K562 (cell line): ENCODE data around the gene POMP. TPM values are rescaled to one million over a fixed set of nuclear protein-coding genes. Genes with fewer than 3 reads are reported as not detected.

ENCODE experiments used
- CXXC5 ChIP-seq: fragments of 250-450 bp; sonication (Bioruptor Pico); IDR thresholded peaks from 2 replicates; pipeline ENCODE4 v1.8.0; 2022; ENCODE audit warnings: inconsistent platforms, mild to moderate bottlenecking, moderate library complexity
- RBM22 ChIP-seq: fragments of 200-400 bp; formaldehyde crosslinking; IDR thresholded peaks from 2 replicates; pipeline ENCODE4 v1.6.1; 2018; ENCODE audit warnings: low read length, low read depth; ENCODE audit not compliant: poor library complexity, severe bottlenecking
- ZNF134 ChIP-seq: fragments of 250-450 bp; sonication (Bioruptor Pico); conservative IDR thresholded peaks from 2 replicates; pipeline ENCODE4 v1.4.0; 2020
- polyA plus RNA-seq, 8 experiments: library from polyadenylated mRNA; depleted of rRNA in 4 of 8; stranded (reverse) in 5 of 8; unstranded in 3 of 8; fragments of >200 nt; fragmentation: Nextera tagmentation in 2 of 8; fragmentation: Illumina TruSeq in 1 of 8; extraction: Ambion mirVana in 2 of 8; extraction: Trizol in 1 of 8; gene quantifications; 2 replicates each; pipeline versions ENCODE4 v1.2.1 to v1.2.3, GENCODE V29; 2011 to 2014; ENCODE audit warnings: inconsistent platforms in 1 of 8, missing spikeins in 1 of 8
- total RNA-seq, 7 experiments: library from RNA; depleted of rRNA in 6 of 7; stranded (reverse); fragments of >200 nt in 6 of 7; fragmentation: Illumina TruSeq in 2 of 7; extraction: Trizol in 2 of 7; gene quantifications; 2 replicates each; pipeline versions ENCODE4 v1.2.1 to v1.2.3, GENCODE V29; 2011 to 2021; ENCODE audit warnings: low replicate concordance in 1 of 7
- TF ChIP-seq, protein P1 (sequence below), 2 experiments: fragments of 450-650 bp; IDR thresholded peaks; 2 replicates each; pipeline ENCODE4 v1.6.1; 2016
- TF ChIP-seq, protein P2 (sequence below): fragments of 250-450 bp; sonication (Bioruptor Pico); IDR thresholded peaks from 2 replicates; pipeline ENCODE4 v1.4.0; 2020; ENCODE audit warnings: mild to moderate bottlenecking, moderate library complexity
- TF ChIP-seq, protein P3 (sequence below): fragments of 450-650 bp; formaldehyde crosslinking; IDR thresholded peaks from 2 replicates; pipeline ENCODE4 v1.4.0; 2020; ENCODE audit warnings: mild to moderate bottlenecking
- TF ChIP-seq, protein P4 (sequence below), 2 experiments: fragments of 200-800 bp in 1 of 2; sonication (Bioruptor generic) in 1 of 2; sonication (generic) in 1 of 2; formaldehyde crosslinking in 1 of 2; IDR thresholded peaks in 1 of 2; conservative IDR thresholded peaks in 1 of 2; 2 replicates each; pipeline versions ENCODE4 v1.5.0 to v1.6.1; 2016 to 2020; ENCODE audit warnings: missing compliant biosample characterization in 1 of 2, missing genetic modification characterization in 1 of 2, missing genetic modification reagents in 1 of 2
- TF ChIP-seq, protein P5 (sequence below): fragments of 250-450 bp; sonication (Bioruptor Pico); IDR thresholded peaks from 2 replicates; pipeline ENCODE4 v1.5.0; 2020; ENCODE audit warnings: mild to moderate bottlenecking, borderline replicate concordance
- TF ChIP-seq, protein P6 (sequence below): fragments of 250-450 bp; sonication (Bioruptor Pico); IDR thresholded peaks from 2 replicates; pipeline ENCODE4 v1.4.0; 2020

Gene POMP
- total and polyA plus RNA-seq, 9 of the 15 experiments (the other 6 are each of a cell fraction or from before 2014, with no cell fraction given) = 69.2 to 647 (median 118) TPM

DNA sequence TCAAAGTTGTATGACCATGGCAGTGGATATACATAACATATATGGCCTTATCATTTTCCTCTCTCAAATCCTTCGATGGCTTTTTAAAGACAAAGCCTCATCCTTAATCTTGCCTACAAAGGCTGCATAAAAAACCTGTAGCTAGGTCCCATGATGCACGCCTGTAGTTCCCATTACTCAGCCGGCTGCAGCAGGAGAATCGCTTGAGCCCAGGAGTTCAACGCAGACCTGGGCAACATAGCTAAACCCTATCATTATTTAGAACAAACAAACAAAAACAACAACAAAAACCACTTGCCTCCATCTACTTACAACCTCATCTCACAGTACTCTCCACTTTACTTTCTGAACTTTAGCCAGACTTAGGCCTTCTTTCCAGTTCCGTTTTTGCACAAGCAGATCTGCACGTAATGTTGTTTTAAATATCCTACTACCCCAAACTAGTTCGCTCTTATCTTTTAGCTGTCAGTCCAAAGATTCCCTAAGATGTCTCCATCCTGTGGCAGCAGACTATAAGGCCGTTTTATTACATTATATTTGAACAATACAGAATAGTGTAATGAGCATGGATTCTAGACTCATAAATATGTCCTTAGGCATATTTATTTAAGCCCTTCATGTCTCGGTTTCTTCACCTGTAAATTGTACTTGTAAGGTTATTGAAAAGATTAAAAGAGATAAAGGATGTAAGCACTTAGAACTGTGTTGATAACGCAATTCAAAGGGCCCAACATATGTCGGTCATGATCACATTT, 969 bp upstream of the POMP start (continued):
- TF ChIP-seq, protein P1, sequence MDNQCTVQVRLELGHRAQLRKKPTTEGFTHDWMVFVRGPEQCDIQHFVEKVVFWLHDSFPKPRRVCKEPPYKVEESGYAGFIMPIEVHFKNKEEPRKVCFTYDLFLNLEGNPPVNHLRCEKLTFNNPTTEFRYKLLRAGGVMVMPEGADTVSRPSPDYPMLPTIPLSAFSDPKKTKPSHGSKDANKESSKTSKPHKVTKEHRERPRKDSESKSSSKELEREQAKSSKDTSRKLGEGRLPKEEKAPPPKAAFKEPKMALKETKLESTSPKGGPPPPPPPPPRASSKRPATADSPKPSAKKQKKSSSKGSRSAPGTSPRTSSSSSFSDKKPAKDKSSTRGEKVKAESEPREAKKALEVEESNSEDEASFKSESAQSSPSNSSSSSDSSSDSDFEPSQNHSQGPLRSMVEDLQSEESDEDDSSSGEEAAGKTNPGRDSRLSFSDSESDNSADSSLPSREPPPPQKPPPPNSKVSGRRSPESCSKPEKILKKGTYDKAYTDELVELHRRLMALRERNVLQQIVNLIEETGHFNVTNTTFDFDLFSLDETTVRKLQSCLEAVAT (IDR thresholded peaks at IDR 0.05) = 0 out of 4 replicates have a peak, but pooled peaks of 1 of the 2 experiments have one; percentile 31
- TF ChIP-seq, protein P2, sequence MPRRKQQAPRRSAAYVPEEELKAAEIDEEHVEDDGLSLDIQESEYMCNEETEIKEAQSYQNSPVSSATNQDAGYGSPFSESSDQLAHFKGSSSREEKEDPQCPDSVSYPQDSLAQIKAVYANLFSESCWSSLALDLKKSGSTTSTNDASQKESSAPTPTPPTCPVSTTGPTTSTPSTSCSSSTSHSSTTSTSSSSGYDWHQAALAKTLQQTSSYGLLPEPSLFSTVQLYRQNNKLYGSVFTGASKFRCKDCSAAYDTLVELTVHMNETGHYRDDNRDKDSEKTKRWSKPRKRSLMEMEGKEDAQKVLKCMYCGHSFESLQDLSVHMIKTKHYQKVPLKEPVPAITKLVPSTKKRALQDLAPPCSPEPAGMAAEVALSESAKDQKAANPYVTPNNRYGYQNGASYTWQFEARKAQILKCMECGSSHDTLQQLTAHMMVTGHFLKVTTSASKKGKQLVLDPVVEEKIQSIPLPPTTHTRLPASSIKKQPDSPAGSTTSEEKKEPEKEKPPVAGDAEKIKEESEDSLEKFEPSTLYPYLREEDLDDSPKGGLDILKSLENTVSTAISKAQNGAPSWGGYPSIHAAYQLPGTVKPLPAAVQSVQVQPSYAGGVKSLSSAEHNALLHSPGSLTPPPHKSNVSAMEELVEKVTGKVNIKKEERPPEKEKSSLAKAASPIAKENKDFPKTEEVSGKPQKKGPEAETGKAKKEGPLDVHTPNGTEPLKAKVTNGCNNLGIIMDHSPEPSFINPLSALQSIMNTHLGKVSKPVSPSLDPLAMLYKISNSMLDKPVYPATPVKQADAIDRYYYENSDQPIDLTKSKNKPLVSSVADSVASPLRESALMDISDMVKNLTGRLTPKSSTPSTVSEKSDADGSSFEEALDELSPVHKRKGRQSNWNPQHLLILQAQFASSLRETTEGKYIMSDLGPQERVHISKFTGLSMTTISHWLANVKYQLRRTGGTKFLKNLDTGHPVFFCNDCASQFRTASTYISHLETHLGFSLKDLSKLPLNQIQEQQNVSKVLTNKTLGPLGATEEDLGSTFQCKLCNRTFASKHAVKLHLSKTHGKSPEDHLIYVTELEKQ (CRISPR knock-in tag) = no peak
- TF ChIP-seq, protein P3, sequence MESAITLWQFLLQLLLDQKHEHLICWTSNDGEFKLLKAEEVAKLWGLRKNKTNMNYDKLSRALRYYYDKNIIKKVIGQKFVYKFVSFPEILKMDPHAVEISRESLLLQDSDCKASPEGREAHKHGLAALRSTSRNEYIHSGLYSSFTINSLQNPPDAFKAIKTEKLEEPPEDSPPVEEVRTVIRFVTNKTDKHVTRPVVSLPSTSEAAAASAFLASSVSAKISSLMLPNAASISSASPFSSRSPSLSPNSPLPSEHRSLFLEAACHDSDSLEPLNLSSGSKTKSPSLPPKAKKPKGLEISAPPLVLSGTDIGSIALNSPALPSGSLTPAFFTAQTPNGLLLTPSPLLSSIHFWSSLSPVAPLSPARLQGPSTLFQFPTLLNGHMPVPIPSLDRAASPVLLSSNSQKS (CRISPR knock-in tag) = no peak
- TF ChIP-seq ZNF134 (CRISPR knock-in tag) (no peak), CXXC5 (CRISPR knock-in tag) (no peak), RBM22 (no peak)
- TF ChIP-seq, protein P4, sequence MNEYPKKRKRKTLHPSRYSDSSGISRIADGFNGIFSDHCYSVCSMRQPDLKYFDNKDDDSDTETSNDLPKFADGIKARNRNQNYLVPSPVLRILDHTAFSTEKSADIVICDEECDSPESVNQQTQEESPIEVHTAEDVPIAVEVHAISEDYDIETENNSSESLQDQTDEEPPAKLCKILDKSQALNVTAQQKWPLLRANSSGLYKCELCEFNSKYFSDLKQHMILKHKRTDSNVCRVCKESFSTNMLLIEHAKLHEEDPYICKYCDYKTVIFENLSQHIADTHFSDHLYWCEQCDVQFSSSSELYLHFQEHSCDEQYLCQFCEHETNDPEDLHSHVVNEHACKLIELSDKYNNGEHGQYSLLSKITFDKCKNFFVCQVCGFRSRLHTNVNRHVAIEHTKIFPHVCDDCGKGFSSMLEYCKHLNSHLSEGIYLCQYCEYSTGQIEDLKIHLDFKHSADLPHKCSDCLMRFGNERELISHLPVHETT (CRISPR knock-in tag; conservative IDR thresholded peaks at IDR 0.05 in 1 of 2, IDR thresholded peaks at IDR 0.05 in 1 of 2) = no peak
- TF ChIP-seq, protein P5, sequence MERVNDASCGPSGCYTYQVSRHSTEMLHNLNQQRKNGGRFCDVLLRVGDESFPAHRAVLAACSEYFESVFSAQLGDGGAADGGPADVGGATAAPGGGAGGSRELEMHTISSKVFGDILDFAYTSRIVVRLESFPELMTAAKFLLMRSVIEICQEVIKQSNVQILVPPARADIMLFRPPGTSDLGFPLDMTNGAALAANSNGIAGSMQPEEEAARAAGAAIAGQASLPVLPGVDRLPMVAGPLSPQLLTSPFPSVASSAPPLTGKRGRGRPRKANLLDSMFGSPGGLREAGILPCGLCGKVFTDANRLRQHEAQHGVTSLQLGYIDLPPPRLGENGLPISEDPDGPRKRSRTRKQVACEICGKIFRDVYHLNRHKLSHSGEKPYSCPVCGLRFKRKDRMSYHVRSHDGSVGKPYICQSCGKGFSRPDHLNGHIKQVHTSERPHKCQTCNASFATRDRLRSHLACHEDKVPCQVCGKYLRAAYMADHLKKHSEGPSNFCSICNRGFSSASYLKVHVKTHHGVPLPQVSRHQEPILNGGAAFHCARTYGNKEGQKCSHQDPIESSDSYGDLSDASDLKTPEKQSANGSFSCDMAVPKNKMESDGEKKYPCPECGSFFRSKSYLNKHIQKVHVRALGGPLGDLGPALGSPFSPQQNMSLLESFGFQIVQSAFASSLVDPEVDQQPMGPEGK = no peak
- TF ChIP-seq, protein P6, sequence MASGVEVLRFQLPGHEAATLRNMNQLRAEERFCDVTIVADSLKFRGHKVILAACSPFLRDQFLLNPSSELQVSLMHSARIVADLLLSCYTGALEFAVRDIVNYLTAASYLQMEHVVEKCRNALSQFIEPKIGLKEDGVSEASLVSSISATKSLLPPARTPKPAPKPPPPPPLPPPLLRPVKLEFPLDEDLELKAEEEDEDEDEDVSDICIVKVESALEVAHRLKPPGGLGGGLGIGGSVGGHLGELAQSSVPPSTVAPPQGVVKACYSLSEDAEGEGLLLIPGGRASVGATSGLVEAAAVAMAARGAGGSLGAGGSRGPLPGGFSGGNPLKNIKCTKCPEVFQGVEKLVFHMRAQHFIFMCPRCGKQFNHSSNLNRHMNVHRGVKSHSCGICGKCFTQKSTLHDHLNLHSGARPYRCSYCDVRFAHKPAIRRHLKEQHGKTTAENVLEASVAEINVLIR (CRISPR knock-in tag) = no peak
